Adipocyte (in vitro differentiated cells): Measurements from ENCODE around the gene OPCML.

Experiments used
- DNase-seq: peaks from one replicate; pipeline ENCODE4 v3.0.0-alpha.2; 2015; ENCODE audit warnings: low read depth
- H3K27me3 ChIP-seq: replicated peaks from 2 replicates; pipeline ENCODE4 v1.7.0; 2013; ENCODE audit warnings: mild to moderate bottlenecking, low read length, moderate library complexity; ENCODE audit not compliant: control insufficient read depth, insufficient read depth
- H3K36me3 ChIP-seq: 2 replicates; pipeline ENCODE4 v1.7.0; 2013; ENCODE audit warnings: low read length, mild to moderate bottlenecking, moderate library complexity; ENCODE audit not compliant: control insufficient read depth, insufficient read depth, severe bottlenecking
- H3K4me1 ChIP-seq: 2 replicates; pipeline ENCODE4 v1.7.0; 2013; ENCODE audit warnings: mild to moderate bottlenecking, low read length, moderate library complexity; ENCODE audit not compliant: control insufficient read depth, insufficient read depth
- H3K4me3 ChIP-seq: 2 replicates; pipeline ENCODE4 v1.7.0; 2013; ENCODE audit warnings: mild to moderate bottlenecking, low read length, moderate library complexity
- H3K9ac ChIP-seq: 2 replicates; pipeline ENCODE4 v1.7.0; 2013; ENCODE audit warnings: mild to moderate bottlenecking, low read length, moderate library complexity
- H3K9me3 ChIP-seq: 2 replicates; pipeline ENCODE4 v1.7.0; 2013; ENCODE audit warnings: mild to moderate bottlenecking, low read length, moderate library complexity; ENCODE audit not compliant: control insufficient read depth

OPCML gene

DNA sequence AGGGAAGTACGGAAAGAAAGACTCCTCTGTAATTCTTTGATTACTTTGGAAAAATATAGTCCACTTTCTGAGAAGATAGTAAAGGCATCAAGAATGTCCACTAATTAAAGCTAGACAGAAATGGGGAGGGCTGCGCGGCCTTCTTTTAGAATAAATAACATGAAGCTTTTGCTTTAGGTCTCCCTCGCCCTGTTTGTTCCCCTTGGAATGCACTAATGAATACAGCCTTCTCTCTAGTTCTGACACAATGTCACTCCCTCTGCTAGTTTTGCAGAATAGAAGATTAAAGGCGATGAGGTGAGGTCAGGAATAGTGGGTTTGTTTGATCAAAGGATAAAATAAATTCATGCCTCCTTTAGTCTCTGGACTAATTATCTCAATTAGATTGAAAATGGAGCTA is 543.9 kb downstream of the OPCML start:
- Histone ChIP-seq H3K4me1 (no peaks in the 10 kb centered on the region), H3K27me3 (peaks cover 24% of the 10 kb centered on the region), H3K4me3 (no peak overlapping the region), H3K9me3 (no peaks in the 10 kb centered on the region), H3K9ac (no peak overlapping the region), H3K36me3 (no peaks in the 10 kb centered on the region)
- no peak for DNase-seq

DNA sequence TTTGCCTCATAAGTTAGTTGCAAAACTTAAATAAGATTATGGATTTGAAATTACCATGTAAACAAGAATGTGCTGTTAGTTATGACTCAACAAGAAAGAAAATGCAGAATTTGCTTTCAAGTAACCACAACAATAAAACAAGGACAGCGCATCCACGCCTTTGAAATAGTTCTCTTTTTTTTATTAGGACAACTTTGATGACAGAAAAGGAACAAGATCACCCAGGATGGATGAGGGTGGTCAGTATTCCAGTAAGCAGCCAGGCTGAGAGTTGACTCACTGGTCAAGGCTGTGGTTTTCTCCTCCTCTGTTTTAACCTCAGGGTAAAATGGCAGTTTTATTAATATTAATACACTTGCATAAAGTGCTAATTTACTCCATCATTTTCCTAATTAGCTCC is 544.4 kb downstream of the OPCML start:
- peaks cover 19% of the 10 kb centered on the region for H3K27me3 ChIP-seq
- no peaks in the 10 kb centered on the region for H3K36me3 ChIP-seq
- H3K4me1 ChIP-seq = no peaks in the 10 kb centered on the region
- no peak for DNase-seq
- no peaks in the 10 kb centered on the region for H3K9me3 ChIP-seq
- no peak overlapping the region for H3K4me3 ChIP-seq
- no peak overlapping the region for H3K9ac ChIP-seq

DNA sequence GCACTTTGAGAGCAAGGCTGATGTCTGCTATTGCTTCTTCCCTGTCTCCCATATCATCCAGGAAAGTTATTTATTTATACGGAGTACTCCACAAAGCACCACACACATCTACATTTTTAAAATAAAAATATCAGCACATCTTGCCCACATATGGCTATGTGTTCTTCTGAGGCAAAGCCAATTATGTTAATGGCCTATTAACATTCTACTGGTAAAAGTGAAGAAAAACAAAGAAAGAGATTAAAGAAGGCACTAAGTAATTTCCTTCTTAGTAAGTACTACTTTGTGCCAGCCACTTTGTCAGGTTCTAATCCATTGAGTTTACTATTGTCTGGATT is 548.7 kb downstream of the OPCML start:
- peaks cover 21% of the 10 kb centered on the region for H3K27me3 ChIP-seq
- H3K9me3 ChIP-seq = no peaks in the 10 kb centered on the region
- DNase-seq = no peak
- no peaks in the 10 kb centered on the region for H3K36me3 ChIP-seq
- no peaks in the 10 kb centered on the region for H3K4me1 ChIP-seq
- no peak overlapping the region for H3K4me3 ChIP-seq
- H3K9ac ChIP-seq = no peak overlapping the region

DNA sequence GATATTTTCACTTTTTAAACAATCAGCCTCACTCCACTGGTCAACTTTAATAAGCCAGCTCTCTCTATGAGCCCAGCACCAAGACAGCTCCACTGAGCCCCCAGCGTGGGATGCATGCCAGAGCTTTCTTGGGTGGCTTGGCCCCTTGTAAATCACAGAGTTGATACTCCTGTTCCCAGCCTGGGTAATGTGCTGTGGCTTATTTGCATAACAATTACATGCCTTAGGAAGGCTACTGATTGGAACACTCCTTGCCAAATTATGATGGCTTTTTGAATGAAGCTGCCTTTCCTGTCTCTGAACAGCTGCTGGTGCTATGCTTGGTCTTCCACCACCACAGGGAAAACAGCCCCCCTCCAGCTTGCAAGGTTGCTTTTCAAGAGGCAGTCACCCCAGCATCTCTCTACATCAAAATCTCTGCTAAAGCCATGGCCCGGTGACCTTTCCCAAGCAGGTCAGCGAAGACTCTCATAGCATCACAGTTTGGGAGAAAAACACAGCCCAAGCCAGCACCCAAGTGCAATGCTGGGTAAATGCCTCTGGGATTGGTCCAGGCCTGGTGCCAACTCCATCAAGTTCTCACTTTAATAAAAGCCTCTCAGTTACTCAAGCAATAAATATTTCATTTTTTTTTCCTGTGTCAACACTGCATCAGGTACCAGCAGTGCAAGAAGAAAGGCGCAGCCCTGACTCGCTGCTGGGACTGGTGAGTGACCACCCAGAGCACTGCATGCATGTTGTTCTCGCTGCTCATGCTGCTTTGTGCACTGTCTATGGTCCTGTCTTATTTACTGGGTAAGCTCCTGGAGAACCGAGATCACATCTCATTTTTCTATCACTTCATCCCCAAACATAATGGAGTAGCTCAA is 549.3 kb downstream of the OPCML start:
- Histone ChIP-seq H3K4me1 (no peaks in the 10 kb centered on the region), H3K9me3 (peaks cover 4% of the 10 kb centered on the region), H3K9ac (no peak overlapping the region), H3K27me3 (peaks cover 18% of the 10 kb centered on the region), H3K4me3 (no peak overlapping the region), H3K36me3 (no peaks in the 10 kb centered on the region)
- DNase-seq = no peak

DNA sequence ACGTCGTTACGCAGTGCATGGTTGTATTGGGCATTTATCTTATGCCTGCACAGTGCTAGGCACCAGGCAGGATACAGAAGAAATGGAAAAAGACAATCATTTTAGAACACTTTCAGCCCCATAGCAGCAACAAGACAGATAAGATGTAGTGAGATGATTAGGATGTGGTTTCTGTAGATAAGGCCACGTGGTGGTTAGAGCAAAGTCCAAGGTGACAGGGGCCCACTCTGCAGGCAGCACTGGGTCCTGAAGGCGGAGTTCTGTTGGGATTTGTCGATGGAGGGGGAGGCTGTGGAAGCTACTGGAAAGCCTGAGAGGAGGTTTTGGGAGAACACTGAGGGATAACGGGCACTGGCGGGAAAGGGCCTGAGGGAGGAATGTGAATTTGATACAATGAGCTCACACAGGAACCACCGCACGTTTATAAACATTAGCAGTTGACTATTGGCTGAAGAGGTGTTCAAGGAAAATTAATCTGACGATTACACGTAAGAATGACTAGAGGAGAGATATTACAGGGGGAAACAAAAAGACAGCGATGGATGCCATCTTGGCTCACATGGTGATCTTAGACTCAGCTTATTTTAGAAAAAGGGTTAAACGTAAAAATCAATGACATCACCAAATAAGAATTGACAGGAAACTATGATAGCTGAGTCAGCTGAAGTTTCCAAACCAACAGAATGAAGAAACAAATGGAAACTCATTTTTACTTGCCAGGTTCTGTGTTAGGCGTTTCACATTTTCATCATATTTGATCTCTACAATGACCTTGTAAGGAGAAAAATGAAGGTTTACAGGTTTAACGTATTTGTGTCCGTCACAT is 551.0 kb downstream of the OPCML start:
- no peaks in the 10 kb centered on the region for H3K36me3 ChIP-seq
- H3K27me3 ChIP-seq = peaks cover 18% of the 10 kb centered on the region
- no peak overlapping the region for H3K4me3 ChIP-seq
- peaks cover 4% of the 10 kb centered on the region for H3K9me3 ChIP-seq
- no peak for DNase-seq
- no peaks in the 10 kb centered on the region for H3K4me1 ChIP-seq
- no peak overlapping the region for H3K9ac ChIP-seq

DNA sequence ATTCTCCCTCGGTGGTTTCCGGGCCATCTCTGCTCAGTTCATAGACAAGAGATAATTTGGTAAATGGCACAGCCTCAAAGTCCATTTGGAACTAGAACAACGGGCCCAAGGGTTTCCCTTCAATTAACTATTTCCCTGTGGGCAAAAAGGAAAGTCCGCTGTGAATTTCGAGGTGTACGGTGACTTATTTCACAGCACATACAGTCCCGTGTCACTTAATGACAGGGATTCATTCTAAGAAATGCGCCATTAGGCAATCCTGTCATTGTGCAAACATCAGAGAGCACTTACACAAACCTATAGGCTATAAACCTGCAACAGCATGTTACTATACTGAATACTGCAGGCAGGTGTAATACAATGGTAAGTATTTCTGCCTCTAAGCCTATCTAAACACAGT is 551.6 kb downstream of the OPCML start:
- Histone ChIP-seq H3K27me3 (peaks cover 18% of the 10 kb centered on the region), H3K4me1 (no peaks in the 10 kb centered on the region), H3K9me3 (peaks cover 4% of the 10 kb centered on the region), H3K4me3 (no peak overlapping the region), H3K36me3 (no peaks in the 10 kb centered on the region), H3K9ac (no peak overlapping the region)
- no peak for DNase-seq

DNA sequence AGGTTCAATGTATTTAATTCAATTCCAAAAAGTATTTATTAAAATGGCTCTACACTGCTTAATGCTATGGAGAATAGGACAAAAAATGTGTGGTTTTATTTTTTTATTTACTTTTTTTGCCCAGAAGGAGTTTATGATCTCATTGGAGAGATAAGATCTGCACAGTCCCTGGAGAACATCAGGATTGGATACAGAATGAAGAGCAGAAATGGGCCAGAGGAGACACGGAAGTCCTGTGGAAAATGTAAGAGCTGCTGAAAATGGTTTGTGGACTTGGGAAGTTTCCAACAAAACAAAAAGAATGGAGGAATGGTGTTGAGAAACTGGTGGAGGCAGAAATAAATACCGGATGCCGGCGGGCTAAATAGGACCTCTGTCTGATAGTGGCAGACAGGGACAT is 554.6 kb downstream of the OPCML start:
- Histone ChIP-seq H3K36me3 (no peaks in the 10 kb centered on the region), H3K4me3 (no peak overlapping the region), H3K27me3 (peaks cover 18% of the 10 kb centered on the region), H3K9ac (no peak overlapping the region), H3K4me1 (no peaks in the 10 kb centered on the region), H3K9me3 (peaks cover 4% of the 10 kb centered on the region)
- DNase-seq = no peak

DNA sequence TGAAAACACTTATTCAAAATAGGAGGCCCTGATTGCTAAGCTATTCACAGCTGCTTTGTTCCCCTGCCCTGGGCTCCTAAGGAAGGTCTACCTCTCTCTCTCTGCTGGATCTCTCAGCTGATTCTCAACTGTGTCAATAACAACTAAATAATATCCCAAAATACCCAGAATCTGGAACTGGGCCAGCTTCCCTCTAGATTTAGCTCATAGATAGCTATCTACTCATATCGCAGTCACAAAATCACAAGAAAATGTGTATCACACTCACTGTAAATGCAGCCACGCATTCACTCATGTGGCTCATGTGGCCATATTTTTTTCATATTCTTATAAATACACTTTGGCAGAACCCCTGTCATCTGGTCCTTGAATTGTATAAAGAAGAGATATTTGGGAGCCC is 555.1 kb downstream of the OPCML start:
- H3K27me3 ChIP-seq = peaks cover 21% of the 10 kb centered on the region
- H3K9ac ChIP-seq = no peak overlapping the region
- no peaks in the 10 kb centered on the region for H3K4me1 ChIP-seq
- H3K36me3 ChIP-seq = no peaks in the 10 kb centered on the region
- DNase-seq = no peak
- no peak overlapping the region for H3K4me3 ChIP-seq
- peaks cover 4% of the 10 kb centered on the region for H3K9me3 ChIP-seq

DNA sequence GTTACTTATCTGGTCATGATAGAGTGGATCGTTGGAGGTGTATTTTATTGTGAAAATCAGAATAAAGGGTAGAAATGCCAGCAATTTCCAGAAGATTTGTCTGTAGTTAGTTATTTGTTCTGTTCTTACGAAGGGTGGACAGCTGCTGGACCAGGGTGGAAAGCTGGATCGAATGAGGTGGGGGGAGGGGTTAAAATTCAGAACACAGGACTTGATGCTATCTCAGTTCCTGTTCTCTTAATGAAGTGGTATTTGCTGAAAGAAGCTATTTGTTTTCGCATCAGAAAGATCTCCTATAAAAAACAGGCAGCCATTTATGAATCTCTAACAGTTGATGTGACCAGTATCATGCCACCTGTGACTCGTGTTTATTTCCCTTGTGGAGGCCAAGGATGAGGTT is 556.2 kb downstream of the OPCML start:
- H3K27me3 ChIP-seq = peaks cover 20% of the 10 kb centered on the region
- no peak overlapping the region for H3K9ac ChIP-seq
- peaks cover 4% of the 10 kb centered on the region for H3K9me3 ChIP-seq
- no peaks in the 10 kb centered on the region for H3K4me1 ChIP-seq
- no peaks in the 10 kb centered on the region for H3K36me3 ChIP-seq
- no peak for DNase-seq
- no peak overlapping the region for H3K4me3 ChIP-seq

DNA sequence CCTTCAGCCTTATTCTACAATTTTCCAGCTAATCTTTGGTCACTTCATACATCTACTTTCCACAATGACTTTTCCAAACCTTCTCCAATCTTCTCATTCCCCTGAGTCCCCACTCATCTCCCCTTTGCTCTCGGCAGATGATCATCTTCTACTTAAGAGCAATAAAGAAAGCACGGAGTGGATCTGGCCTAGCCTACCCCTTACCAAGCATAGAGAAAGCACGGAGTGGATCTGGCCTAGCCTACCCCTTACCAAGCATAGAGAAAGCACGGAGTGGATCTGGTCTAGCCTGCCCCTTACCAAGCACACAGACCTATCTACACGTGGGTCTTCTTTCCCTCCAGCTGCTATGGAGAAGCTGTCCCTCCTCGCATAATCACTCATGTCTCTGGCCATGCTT is 558.6 kb downstream of the OPCML start:
- Histone ChIP-seq H3K4me1 (no peaks in the 10 kb centered on the region), H3K36me3 (no peaks in the 10 kb centered on the region), H3K9ac (no peak overlapping the region), H3K4me3 (no peak overlapping the region), H3K9me3 (peaks cover 4% of the 10 kb centered on the region), H3K27me3 (peaks cover 5% of the 10 kb centered on the region)
- no peak for DNase-seq

DNA sequence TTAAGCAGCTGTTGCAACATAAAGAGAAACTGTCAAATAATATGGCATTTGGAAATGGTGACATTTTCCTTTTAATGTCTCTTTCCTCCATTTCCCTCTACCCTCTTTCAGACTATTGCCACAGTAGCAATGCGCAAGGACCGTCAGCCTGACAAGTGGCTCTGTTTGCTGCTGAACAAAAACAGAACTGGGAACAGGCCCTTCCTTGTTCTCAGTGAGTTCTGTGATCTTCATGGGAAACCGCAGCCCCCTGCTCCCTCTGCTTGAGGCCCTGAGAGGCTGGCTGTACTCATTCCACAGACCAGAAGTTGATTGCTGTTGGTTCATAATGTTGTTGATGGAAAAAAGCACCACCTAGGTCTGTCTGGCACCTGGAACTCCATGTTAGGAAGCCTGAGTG is 559.7 kb downstream of the OPCML start:
- peaks cover 3% of the 10 kb centered on the region for H3K27me3 ChIP-seq
- no peak overlapping the region for H3K4me3 ChIP-seq
- no peak for DNase-seq
- no peaks in the 10 kb centered on the region for H3K9me3 ChIP-seq
- H3K9ac ChIP-seq = no peak overlapping the region
- no peaks in the 10 kb centered on the region for H3K36me3 ChIP-seq
- no peaks in the 10 kb centered on the region for H3K4me1 ChIP-seq
